ENCODE results near the gene USP21.

Gene USP21

GRCh38 chr1:161168906-161169305 is 9.6 kb downstream of the USP21 start:
- no peak overlapping the region for H3K4me2 ChIP-seq (ENCODE audit: low read length)
- no peaks in the 10 kb centered on the region for H3K27me3 ChIP-seq (ENCODE audit: insufficient read depth, low read length)
- H4K20me1 ChIP-seq (ENCODE audit: insufficient read depth, low read length), result no peaks in the 10 kb centered on the region
- no peak overlapping the region for H3K27ac ChIP-seq (ENCODE audit: low read depth, low read length, poor library complexity, severe bottlenecking)
- TF ChIP-seq CTCF (IDR thresholded peaks at IDR 0.05; ENCODE audit: low read length), result no peak
- TF ChIP-seq EZH2 (IDR thresholded peaks at IDR 0.05; ENCODE audit: borderline replicate concordance, low read length), result no peak
- no peaks in the 10 kb centered on the region for H3K9me3 ChIP-seq (ENCODE audit: low read length)
- H3K9me2 ChIP-seq (ENCODE audit: low read depth, low read length), result no peaks in the 10 kb centered on the region
- H3K4me3 ChIP-seq (ENCODE audit: low read depth, low read length, poor library complexity, severe bottlenecking), result no peak overlapping the region
- peaks cover 5% of the 10 kb centered on the region for H3F3A ChIP-seq (ENCODE audit: insufficient read depth, low read length)
- peaks cover 61% of the 10 kb centered on the region for H3K36me3 ChIP-seq (ENCODE audit: insufficient read depth, low read length)
- H2AFZ ChIP-seq (ENCODE audit: low read length), result no peak overlapping the region
- H3K79me2 ChIP-seq (ENCODE audit: insufficient read depth, low read length), result no peaks in the 10 kb centered on the region
- H3K9ac ChIP-seq (ENCODE audit: low read length), result no peak overlapping the region
- H3K4me1 ChIP-seq (ENCODE audit: insufficient read depth, low read length, severe bottlenecking), result peaks cover 21% of the 10 kb centered on the region

DNA sequence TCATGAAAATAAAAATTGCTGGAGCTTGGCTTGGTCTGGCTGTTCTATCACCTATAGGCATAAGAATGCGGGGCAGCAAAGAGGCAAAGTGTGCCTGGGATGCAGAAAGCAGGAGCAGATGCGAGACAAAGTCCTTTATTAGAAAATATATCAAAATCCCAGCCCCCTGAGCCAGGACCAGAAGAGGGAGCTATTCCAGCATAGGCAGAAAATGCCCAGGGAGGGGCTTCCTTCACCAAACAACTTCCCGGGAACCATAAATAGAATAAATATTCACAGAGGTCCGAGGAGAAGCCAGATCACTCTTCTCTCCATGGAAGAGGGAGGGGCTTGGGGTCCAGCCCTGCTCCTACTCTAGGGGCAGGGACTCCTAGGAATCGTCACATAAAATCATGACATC is 11.9 kb downstream of the USP21 start:
- TF ChIP-seq EZH2 (IDR thresholded peaks at IDR 0.05; ENCODE audit: borderline replicate concordance, low read length), result no peak
- peak; percentile 28; the same call in 1 of the 2 replicates for TF ChIP-seq CTCF (IDR thresholded peaks at IDR 0.05; ENCODE audit: low read length)
- H3K79me2 ChIP-seq (ENCODE audit: insufficient read depth, low read length), result no peaks in the 10 kb centered on the region

GRCh38 chr1:161171696-161172095 is 12.4 kb downstream of the USP21 start:
- no peak for TF ChIP-seq CTCF (IDR thresholded peaks at IDR 0.05; ENCODE audit: low read length)
- no peak for TF ChIP-seq EZH2 (IDR thresholded peaks at IDR 0.05; ENCODE audit: borderline replicate concordance, low read length)
- no peak overlapping the region for H3K4me2 ChIP-seq (ENCODE audit: low read length)
- H3K9ac ChIP-seq (ENCODE audit: low read length), result no peak overlapping the region
- no peaks in the 10 kb centered on the region for H3K9me3 ChIP-seq (ENCODE audit: low read length)
- H2AFZ ChIP-seq (ENCODE audit: low read length), result no peak overlapping the region
- no peaks in the 10 kb centered on the region for H3K9me2 ChIP-seq (ENCODE audit: low read depth, low read length)
- H4K20me1 ChIP-seq (ENCODE audit: insufficient read depth, low read length), result no peaks in the 10 kb centered on the region
- peaks cover 25% of the 10 kb centered on the region for H3K4me1 ChIP-seq (ENCODE audit: insufficient read depth, low read length, severe bottlenecking)
- H3K4me3 ChIP-seq (ENCODE audit: low read depth, low read length, poor library complexity, severe bottlenecking), result no peak overlapping the region
- no peaks in the 10 kb centered on the region for H3K27me3 ChIP-seq (ENCODE audit: insufficient read depth, low read length)
- H3K27ac ChIP-seq (ENCODE audit: low read depth, low read length, poor library complexity, severe bottlenecking), result no peak overlapping the region
- H3F3A ChIP-seq (ENCODE audit: insufficient read depth, low read length), result no peaks in the 10 kb centered on the region
- no peaks in the 10 kb centered on the region for H3K79me2 ChIP-seq (ENCODE audit: insufficient read depth, low read length)
- H3K36me3 ChIP-seq (ENCODE audit: insufficient read depth, low read length), result peaks cover 64% of the 10 kb centered on the region

More for the DNA sequence above, 11.9 kb downstream of the USP21 start:
- Histone ChIP-seq H4K20me1 (ENCODE audit: insufficient read depth, low read length) (no peaks in the 10 kb centered on the region), H3K27ac (ENCODE audit: low read depth, low read length, poor library complexity, severe bottlenecking) (no peak overlapping the region), H3K9me3 (ENCODE audit: low read length) (no peaks in the 10 kb centered on the region), H3K9me2 (ENCODE audit: low read depth, low read length) (no peaks in the 10 kb centered on the region), H3K4me3 (ENCODE audit: low read depth, low read length, poor library complexity, severe bottlenecking) (no peak overlapping the region), H3K36me3 (ENCODE audit: insufficient read depth, low read length) (peaks cover 64% of the 10 kb centered on the region), H2AFZ (ENCODE audit: low read length) (no peak overlapping the region), H3K4me1 (ENCODE audit: insufficient read depth, low read length, severe bottlenecking) (peaks cover 21% of the 10 kb centered on the region), H3F3A (ENCODE audit: insufficient read depth, low read length) (no peaks in the 10 kb centered on the region), H3K9ac (ENCODE audit: low read length) (no peak overlapping the region), H3K4me2 (ENCODE audit: low read length) (no peak overlapping the region), H3K27me3 (ENCODE audit: insufficient read depth, low read length) (no peaks in the 10 kb centered on the region)

All from OCI-LY1 (cell line).